Measurements from ENCODE around the gene PPP1R12B. TPM values are rescaled to one million over a fixed set of nuclear protein-coding genes. Genes with fewer than 3 reads are reported as not detected.
"Not testable (repeated sequence)": the region's sequence is repeated elsewhere in the genome, so short reads cannot be mapped to it uniquely, and the experiment has no call there.

The PPP1R12B gene
- total RNA-seq, 1 donor from 2014 or later: 44.9 TPM

DNA sequence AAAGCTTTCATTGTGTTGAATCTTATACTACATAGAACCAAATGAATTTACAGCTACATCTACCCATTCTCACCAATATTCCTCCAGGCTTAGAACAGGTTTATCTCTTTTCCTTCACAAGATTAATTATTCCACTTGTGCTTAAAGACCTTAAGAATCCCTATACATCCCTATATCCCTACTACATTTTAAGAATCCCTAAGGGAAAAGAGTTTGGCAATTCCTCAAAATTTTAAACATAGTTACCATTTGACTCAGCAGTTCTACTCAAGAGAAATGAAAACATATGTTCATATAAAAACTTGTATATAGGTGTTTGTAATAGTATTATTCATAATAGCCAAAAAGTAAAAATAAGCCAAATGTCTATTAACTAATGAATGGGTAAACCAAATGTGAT, 140.6 kb downstream of the PPP1R12B start:
- not testable (repeated sequence) for H3K9me3 Mint-ChIP-seq (ENCODE audit: low read depth); H3K27me3 Mint-ChIP-seq; H3K4me1 Mint-ChIP-seq (ENCODE audit: low read depth); H3K27ac Mint-ChIP-seq; H3K4me3 Mint-ChIP-seq (ENCODE audit: low read depth); DNase-seq (ENCODE audit: low spot score, unreplicated experiment)
- H3K36me3 Mint-ChIP-seq (ENCODE audit: insufficient read depth): peaks cover 33% of the 10 kb centered on the region

DNA sequence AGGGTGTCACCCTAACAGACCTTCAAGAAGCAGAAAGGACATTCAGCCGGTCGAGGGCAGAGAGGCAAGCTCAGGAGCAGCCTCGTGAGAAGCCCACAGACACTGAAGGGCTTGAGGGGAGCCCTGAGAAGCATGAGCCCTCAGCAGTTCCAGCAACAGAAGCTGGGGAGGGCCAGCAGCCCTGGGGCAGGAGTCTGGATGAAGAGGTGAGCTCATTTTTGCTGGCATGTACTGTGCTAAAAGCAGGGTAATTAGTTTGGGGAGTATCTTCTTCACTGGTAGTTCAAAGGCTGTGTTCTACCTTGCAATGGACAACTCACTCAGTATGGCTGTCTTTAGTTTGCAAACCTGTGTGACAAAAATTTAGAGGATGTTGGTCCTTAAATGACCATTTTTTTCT, 144.6 kb downstream of the PPP1R12B start:
- not testable (repeated sequence) for H3K9me3 Mint-ChIP-seq (ENCODE audit: low read depth); H3K4me3 Mint-ChIP-seq (ENCODE audit: low read depth); DNase-seq (ENCODE audit: low spot score, unreplicated experiment); H3K27me3 Mint-ChIP-seq; H3K4me1 Mint-ChIP-seq (ENCODE audit: low read depth); H3K27ac Mint-ChIP-seq
- peaks cover 21% of the 10 kb centered on the region for H3K36me3 Mint-ChIP-seq (ENCODE audit: insufficient read depth)

DNA sequence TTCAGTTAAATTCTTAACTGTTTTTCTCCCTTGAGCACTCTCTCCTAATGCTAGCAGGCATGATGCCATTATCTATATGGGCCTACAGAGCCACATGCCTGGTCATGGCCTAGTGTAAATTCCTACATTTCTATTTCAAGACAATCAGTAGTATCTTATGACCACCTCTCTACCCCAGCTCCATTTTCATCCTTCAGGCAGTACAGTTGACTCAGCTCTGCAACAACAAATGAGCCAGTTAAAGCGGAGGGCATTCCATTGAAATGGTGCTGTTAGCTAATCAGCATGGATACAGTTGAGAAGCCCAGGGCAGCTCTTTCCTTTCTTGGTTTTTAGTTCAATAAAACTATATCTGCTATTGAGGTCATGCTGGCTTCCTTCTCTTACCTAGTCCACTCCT, 150.0 kb downstream of the PPP1R12B start:
- Mint-ChIP-seq H3K4me1 (ENCODE audit: low read depth) (peaks cover 8% of the 10 kb centered on the region), H3K27ac (no peak overlapping the region), H3K27me3 (no peaks in the 10 kb centered on the region), H3K36me3 (ENCODE audit: insufficient read depth) (peaks cover 6% of the 10 kb centered on the region), H3K4me3 (ENCODE audit: low read depth) (no peak overlapping the region), H3K9me3 (ENCODE audit: low read depth) (no peaks in the 10 kb centered on the region)
- TF ChIP-seq, protein P1, sequence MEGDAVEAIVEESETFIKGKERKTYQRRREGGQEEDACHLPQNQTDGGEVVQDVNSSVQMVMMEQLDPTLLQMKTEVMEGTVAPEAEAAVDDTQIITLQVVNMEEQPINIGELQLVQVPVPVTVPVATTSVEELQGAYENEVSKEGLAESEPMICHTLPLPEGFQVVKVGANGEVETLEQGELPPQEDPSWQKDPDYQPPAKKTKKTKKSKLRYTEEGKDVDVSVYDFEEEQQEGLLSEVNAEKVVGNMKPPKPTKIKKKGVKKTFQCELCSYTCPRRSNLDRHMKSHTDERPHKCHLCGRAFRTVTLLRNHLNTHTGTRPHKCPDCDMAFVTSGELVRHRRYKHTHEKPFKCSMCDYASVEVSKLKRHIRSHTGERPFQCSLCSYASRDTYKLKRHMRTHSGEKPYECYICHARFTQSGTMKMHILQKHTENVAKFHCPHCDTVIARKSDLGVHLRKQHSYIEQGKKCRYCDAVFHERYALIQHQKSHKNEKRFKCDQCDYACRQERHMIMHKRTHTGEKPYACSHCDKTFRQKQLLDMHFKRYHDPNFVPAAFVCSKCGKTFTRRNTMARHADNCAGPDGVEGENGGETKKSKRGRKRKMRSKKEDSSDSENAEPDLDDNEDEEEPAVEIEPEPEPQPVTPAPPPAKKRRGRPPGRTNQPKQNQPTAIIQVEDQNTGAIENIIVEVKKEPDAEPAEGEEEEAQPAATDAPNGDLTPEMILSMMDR (IDR thresholded peaks at IDR 0.05; ENCODE audit: unreplicated experiment): no peak
- no peak for DNase-seq (ENCODE audit: low spot score, unreplicated experiment)

DNA sequence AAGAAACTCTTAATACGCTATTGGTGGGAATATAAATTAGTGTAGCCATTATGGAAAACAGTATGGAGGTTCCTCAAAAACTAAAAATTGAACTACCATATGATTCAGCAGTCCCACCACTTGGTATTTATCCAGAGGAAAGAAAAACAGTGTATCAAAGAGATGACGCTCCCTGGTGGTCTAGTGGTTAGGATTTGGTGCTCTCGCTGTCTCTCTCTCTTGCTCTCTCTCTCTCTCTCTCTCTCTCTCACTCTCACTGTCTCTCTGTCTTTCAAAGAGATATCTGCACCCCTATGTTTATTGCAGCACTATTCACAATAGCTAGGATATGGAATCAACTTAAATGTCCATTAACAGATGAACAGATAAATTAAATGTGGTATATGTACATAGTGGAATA, 151.5 kb downstream of the PPP1R12B start:
- H3K9me3 Mint-ChIP-seq (ENCODE audit: low read depth); DNase-seq (ENCODE audit: low spot score, unreplicated experiment); H3K27ac Mint-ChIP-seq; H3K36me3 Mint-ChIP-seq (ENCODE audit: insufficient read depth); H3K4me3 Mint-ChIP-seq (ENCODE audit: low read depth); H3K27me3 Mint-ChIP-seq: not testable (repeated sequence)
- peaks cover 10% of the 10 kb centered on the region for H3K4me1 Mint-ChIP-seq (ENCODE audit: low read depth)

DNA sequence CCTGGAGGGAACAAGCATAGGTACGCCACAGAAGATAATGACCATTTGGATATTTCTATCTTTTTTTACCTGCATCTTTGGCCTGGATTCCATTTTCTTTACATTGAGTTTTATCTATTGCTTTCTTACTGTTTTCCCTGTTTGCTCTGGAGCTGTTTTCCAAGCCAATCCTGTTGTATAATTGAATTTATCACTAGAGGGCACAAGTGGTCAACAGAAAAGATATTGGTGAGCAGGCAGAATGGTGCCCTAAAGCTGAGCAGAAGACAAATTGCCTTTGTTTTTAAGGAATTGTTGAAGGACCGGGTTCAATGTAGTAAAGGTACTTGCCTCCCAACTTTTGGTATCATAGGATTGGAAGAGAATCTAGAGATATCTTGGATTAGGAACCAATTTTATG, 152.8 kb downstream of the PPP1R12B start:
- Mint-ChIP-seq H3K4me1 (ENCODE audit: low read depth) (peaks cover 15% of the 10 kb centered on the region), H3K4me3 (ENCODE audit: low read depth) (no peak overlapping the region)

DNA sequence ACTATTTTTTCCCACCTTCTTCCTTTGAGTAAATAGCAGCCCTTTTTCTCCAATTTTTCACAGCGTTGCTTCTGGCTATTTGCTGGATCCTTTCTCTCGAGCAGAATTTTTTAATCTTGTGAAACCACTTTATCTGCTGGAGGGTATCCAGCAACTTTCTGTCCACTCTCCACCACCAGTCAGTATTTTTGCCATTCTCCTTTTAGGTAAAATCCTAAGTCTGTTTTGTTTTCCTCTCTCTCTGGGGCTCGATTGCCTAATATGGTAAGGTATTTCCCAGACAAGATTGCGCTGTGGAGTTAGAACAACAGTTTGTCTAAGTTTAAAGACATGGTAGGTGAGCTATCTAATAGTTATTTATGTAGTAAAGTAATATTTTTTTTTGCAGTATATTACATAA, 156.9 kb downstream of the PPP1R12B start:
- no peak for DNase-seq (ENCODE audit: low spot score, unreplicated experiment)
- Mint-ChIP-seq H3K9me3 (ENCODE audit: low read depth) (no peaks in the 10 kb centered on the region), H3K4me1 (ENCODE audit: low read depth) (peaks cover 15% of the 10 kb centered on the region), H3K27ac (peak overlapping the region; percentile 86), H3K4me3 (ENCODE audit: low read depth) (no peak overlapping the region), H3K27me3 (no peaks in the 10 kb centered on the region), H3K36me3 (ENCODE audit: insufficient read depth) (peaks cover 3% of the 10 kb centered on the region)
- TF ChIP-seq, protein P1 (IDR thresholded peaks at IDR 0.05; ENCODE audit: unreplicated experiment): no peak

More for the DNA sequence above, 152.8 kb downstream of the PPP1R12B start:
- Mint-ChIP-seq H3K36me3 (ENCODE audit: insufficient read depth) (peaks cover 1% of the 10 kb centered on the region), H3K27me3 (no peaks in the 10 kb centered on the region), H3K9me3 (ENCODE audit: low read depth) (no peaks in the 10 kb centered on the region), H3K27ac (no peak overlapping the region)
- no peak for DNase-seq (ENCODE audit: low spot score, unreplicated experiment)
- TF ChIP-seq, protein P1 (IDR thresholded peaks at IDR 0.05; ENCODE audit: unreplicated experiment): peak; percentile 60

DNA sequence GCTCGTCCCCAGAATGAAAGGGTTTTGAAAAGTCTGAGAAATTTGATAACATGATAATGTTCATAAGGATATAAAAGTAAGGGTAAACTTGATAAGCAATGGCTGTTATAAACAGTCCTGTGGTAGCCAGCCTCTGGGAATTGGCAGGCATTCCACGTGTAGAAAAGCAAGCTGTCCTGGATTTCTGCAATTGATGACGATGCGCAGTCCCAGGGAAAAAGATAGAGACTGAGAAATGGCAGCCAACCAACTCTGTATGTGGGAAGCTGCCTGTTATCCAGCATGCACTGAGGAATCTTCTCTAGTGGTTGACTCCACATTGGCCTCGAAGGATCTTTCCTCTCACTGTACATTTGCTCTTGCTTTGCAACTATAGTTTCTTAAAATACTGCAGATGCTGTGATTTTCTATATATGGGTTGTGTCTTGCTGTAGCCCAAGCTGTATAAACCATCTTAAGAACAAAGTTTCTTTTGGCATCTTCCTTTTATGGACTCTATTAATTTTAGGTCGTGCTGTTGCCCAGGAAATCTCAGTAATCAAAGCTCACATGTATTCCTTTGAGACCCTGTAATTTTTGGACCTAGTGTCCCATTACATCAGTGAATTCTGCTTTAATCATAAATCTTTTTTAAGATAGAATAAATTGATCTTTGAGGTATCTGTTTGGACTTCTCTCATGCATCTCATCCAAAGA, 157.5 kb downstream of the PPP1R12B start:
- DNase-seq (ENCODE audit: low spot score, unreplicated experiment); H3K27me3 Mint-ChIP-seq; H3K36me3 Mint-ChIP-seq (ENCODE audit: insufficient read depth); H3K9me3 Mint-ChIP-seq (ENCODE audit: low read depth); H3K4me3 Mint-ChIP-seq (ENCODE audit: low read depth): not testable (repeated sequence)
- peaks cover 15% of the 10 kb centered on the region for H3K4me1 Mint-ChIP-seq (ENCODE audit: low read depth)
- H3K27ac Mint-ChIP-seq: peak overlapping the region; percentile 56

DNA sequence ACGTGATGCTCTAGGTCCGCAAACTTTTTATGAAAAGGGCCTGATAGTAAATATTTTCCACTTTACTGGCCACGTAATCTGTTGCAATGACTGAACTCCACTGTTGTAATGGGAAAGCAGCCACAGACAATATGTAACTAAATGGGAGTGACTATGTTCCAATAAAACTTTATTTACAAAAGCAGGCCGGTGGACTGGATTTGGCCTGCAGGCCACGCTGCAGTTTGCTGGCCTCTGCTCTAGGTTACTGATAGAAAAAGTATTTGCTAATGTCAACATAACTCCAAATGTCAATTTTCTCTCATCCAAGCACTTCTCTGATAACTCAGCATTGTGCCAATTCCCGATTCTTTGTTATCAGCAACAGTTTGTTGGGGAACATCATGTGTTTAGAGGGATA, 160.4 kb downstream of the PPP1R12B start:
- H3K9me3 Mint-ChIP-seq (ENCODE audit: low read depth): not testable (repeated sequence)
- peak overlapping the region; percentile 13 for H3K27ac Mint-ChIP-seq

DNA sequence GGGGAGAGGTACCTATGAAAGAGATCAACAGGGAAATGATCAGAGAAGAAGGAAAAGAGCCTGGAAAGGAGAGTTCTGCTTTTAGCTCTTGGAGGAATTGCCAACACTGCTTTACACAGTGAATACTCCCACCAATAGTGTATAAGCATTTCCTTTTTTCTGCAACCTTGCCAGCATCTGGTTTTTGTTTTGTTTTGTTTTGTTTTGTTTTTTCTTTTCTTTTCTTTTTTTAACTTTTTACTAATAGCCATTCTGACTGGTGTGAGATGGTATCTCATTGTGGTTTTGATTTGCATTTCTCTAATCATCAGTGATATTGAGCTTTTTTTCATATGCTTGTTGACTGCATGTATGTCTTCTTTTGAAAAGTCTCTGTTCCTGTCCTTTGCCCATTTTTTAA, 165.4 kb downstream of the PPP1R12B start:
- H3K27ac Mint-ChIP-seq; H3K27me3 Mint-ChIP-seq; DNase-seq (ENCODE audit: low spot score, unreplicated experiment); H3K9me3 Mint-ChIP-seq (ENCODE audit: low read depth); H3K4me3 Mint-ChIP-seq (ENCODE audit: low read depth); H3K36me3 Mint-ChIP-seq (ENCODE audit: insufficient read depth); H3K4me1 Mint-ChIP-seq (ENCODE audit: low read depth): not testable (repeated sequence)

More for the DNA sequence above, 160.4 kb downstream of the PPP1R12B start:
- not testable (repeated sequence) for H3K36me3 Mint-ChIP-seq (ENCODE audit: insufficient read depth); H3K4me1 Mint-ChIP-seq (ENCODE audit: low read depth); H3K27me3 Mint-ChIP-seq; DNase-seq (ENCODE audit: low spot score, unreplicated experiment); H3K4me3 Mint-ChIP-seq (ENCODE audit: low read depth)

Data from progenitor cell of endocrine pancreas (in vitro differentiated cells).